Thyroid gland (tissue), 4 donors: Measurements from ENCODE around the gene HRAS.

ENCODE experiments used
- POLR2A ChIP-seq, 2 donors: fragments of 450-650 bp; IDR thresholded peaks; one replicate each; pipeline ENCODE4 v1.6.1; 2017; ENCODE audit warnings: antibody characterized with exemption in 2 of 2, mild to moderate bottlenecking in 2 of 2, moderate library complexity in 1 of 2
- TF ChIP-seq, protein P1 (sequence below), 6 experiments: fragments of 200-600 bp in 3 of 6; fragments of 450-650 bp in 3 of 6; sonication (generic) in 3 of 6; IDR thresholded peaks; one replicate each; pipeline ENCODE4 v1.5.1; 2016 to 2019; ENCODE audit warnings: antibody characterized with exemption in 6 of 6, mild to moderate bottlenecking in 2 of 6, inconsistent platforms in 1 of 6, moderate library complexity in 1 of 6

DNA sequence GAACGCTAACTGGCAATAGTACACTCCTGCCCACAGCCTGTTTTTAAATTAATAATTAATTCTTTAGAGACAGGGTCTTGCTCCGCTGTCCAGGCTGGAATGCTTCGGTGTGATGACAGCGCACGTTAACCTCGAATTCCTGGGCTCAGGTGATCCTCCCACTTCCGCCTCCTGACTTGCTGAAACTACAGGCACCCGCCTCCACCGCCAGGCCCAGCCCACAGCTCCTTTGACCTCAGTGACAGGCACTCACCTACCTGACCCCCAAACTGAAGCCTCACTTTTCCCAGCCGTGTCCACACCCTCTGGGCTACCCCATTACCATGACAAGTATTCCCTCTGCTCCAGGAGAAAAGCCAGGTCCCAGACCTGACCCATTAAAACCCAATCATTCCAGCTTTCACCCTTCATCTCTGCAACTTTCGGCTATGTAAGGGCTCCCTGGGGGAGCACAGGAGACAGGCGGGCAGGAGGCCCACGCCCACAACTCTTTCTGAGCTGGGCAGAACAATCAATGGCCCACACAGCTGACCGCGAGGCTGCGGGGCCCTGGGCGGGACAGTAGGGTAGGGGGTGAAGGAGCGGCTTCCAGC lies 24.4 kb upstream of the HRAS start:
- TF ChIP-seq, protein P1, sequence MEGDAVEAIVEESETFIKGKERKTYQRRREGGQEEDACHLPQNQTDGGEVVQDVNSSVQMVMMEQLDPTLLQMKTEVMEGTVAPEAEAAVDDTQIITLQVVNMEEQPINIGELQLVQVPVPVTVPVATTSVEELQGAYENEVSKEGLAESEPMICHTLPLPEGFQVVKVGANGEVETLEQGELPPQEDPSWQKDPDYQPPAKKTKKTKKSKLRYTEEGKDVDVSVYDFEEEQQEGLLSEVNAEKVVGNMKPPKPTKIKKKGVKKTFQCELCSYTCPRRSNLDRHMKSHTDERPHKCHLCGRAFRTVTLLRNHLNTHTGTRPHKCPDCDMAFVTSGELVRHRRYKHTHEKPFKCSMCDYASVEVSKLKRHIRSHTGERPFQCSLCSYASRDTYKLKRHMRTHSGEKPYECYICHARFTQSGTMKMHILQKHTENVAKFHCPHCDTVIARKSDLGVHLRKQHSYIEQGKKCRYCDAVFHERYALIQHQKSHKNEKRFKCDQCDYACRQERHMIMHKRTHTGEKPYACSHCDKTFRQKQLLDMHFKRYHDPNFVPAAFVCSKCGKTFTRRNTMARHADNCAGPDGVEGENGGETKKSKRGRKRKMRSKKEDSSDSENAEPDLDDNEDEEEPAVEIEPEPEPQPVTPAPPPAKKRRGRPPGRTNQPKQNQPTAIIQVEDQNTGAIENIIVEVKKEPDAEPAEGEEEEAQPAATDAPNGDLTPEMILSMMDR (IDR thresholded peaks at IDR 0.05): no peak
- TF ChIP-seq POLR2A (IDR thresholded peaks at IDR 0.05): no peak
